Mesenteric fat pad (tissue), 1 donor: Measurements from ENCODE around the gene MS4A18. TPM values are rescaled to one million over a fixed set of nuclear protein-coding genes. Genes with fewer than 3 reads are reported as not detected.

Experiments
- DNase-seq: peaks from one replicate; pipeline ENCODE4 v3.0.0-alpha.2; 2020; ENCODE audit warnings: low spot score
- total RNA-seq: library from RNA; stranded (reverse); fragmentation: NEBNext Ultra II Directional; extraction: Animal tissue kit (Norgen Biotek cat#: 25700); gene quantifications from one replicate; pipeline ENCODE4 v1.2.1, GENCODE V29; 2021
- donor health status: DM: yes; HTN: yes; CAD: no.

The MS4A18 gene
- total RNA-seq, 1 donor from 2014 or later, result not detected

- DNase-seq, result no peak
Measured at GRCh38 chr11:60785806-60786361, 61.4 kb downstream of the MS4A18 start.

- no peak for DNase-seq
Measured at GRCh38 chr11:60786811-60787567, 62.5 kb downstream of the MS4A18 start.

- DNase-seq, result no peak
Measured at GRCh38 chr11:60788401-60789125, 64.0 kb downstream of the MS4A18 start.

GRCh38 chr11:60790726-60791125 lies 66.2 kb downstream of the MS4A18 start:
- no peak for DNase-seq

GRCh38 chr11:60791153-60791933 lies 66.8 kb downstream of the MS4A18 start:
- DNase-seq, result no peak

GRCh38 chr11:60792521-60792920 lies 68.0 kb downstream of the MS4A18 start:
- DNase-seq, result no peak

Other genes with a start within 250 kb of the MS4A18 start
- gene MS4A12, start 231.9 kb upstream of the MS4A18 start, total RNA-seq, result not detected
- not detected for gene MS4A13, start 209.3 kb upstream of the MS4A18 start, total RNA-seq
- gene MS4A8, start 25.1 kb upstream of the MS4A18 start, total RNA-seq, result 0.48 TPM
- not detected for gene MS4A15, start 32.1 kb downstream of the MS4A18 start, total RNA-seq
- not detected for gene MS4A10, start 60.6 kb downstream of the MS4A18 start, total RNA-seq
- gene CCDC86, start 117.4 kb downstream of the MS4A18 start, total RNA-seq, result 40.4 TPM
- gene PTGDR2, start 131.2 kb downstream of the MS4A18 start, total RNA-seq, result 0.19 TPM
- 1.4 TPM for gene ZP1, start 142.8 kb downstream of the MS4A18 start, total RNA-seq
- gene PRPF19, start 181.9 kb downstream of the MS4A18 start, total RNA-seq, result 68.3 TPM
- gene TMEM109, start 189.4 kb downstream of the MS4A18 start, total RNA-seq, result 116 TPM
- 6.7 TPM for gene TMEM132A, start 199.7 kb downstream of the MS4A18 start, total RNA-seq
- gene SLC15A3, start 227.5 kb downstream of the MS4A18 start, total RNA-seq, result 47.4 TPM
- gene CD6, start 247.0 kb downstream of the MS4A18 start, total RNA-seq, result 0.87 TPM